ENCODE results near the gene XPO6. TPM values are rescaled to one million over a fixed set of nuclear protein-coding genes. Genes with fewer than 3 reads are reported as not detected.

The XPO6 gene
- total and polyA plus RNA-seq, 5 donors from 2014 or later = 60.4 to 302 (median 64.9) TPM

GRCh38 chr16:28188085-28188916 is 23.5 kb downstream of the XPO6 start:
- peaks cover 84% of the 10 kb centered on the region for H3K4me1 ChIP-seq (ENCODE audit: control insufficient read depth, insufficient read depth, low read length, poor library complexity, severe bottlenecking)
- no peaks in the 10 kb centered on the region for H3K9me3 ChIP-seq (ENCODE audit: control insufficient read depth in 2 of 2, low read length in 2 of 2)
- H3K4me3 ChIP-seq (ENCODE audit: low read depth, low read length) = peak overlapping the region; percentile 75
- H3K36me3 ChIP-seq (ENCODE audit: control insufficient read depth, insufficient read depth, low read length) = peaks cover 6% of the 10 kb centered on the region
- peaks cover 48 to 94% (median 83%) of the 10 kb centered on the region in 4 donors for H3K4me1 Mint-ChIP-seq
- H3K27me3 Mint-ChIP-seq = no peaks in the 10 kb centered on the region
- DNase-seq (peak in 1 of 3 donors; percentile 54), ATAC-seq (ENCODE audit: low read depth in 2 of 2) (peak; percentile 15 to 19)
- peak overlapping the region; percentile 75 to 89 (median 83) for H3K4me3 Mint-ChIP-seq
- H3K27me3 ChIP-seq (ENCODE audit: control insufficient read depth, insufficient read depth, low read length) = no peaks in the 10 kb centered on the region
- H3K36me3 Mint-ChIP-seq = peaks cover 18% of the 10 kb centered on the region
- peaks cover 0 to 7% (median 0%) of the 10 kb centered on the region in 7 donors for H3K9me3 Mint-ChIP-seq
- H3K27ac Mint-ChIP-seq = peak overlapping the region; percentile 89 to 98 (median 92)
- H3K27ac ChIP-seq (ENCODE audit: insufficient read depth, low read length, poor library complexity, severe bottlenecking) = peak overlapping the region; percentile 95

- Histone ChIP-seq H3K4me1 (ENCODE audit: control insufficient read depth, insufficient read depth, low read length, poor library complexity, severe bottlenecking) (peaks cover 84% of the 10 kb centered on the region), H3K9me3 (ENCODE audit: control insufficient read depth in 2 of 2, low read length in 2 of 2) (no peaks in the 10 kb centered on the region), H3K4me3 (ENCODE audit: low read depth, low read length) (peak overlapping the region; percentile 75), H3K27me3 (ENCODE audit: control insufficient read depth, insufficient read depth, low read length) (no peaks in the 10 kb centered on the region), H3K27ac (ENCODE audit: insufficient read depth, low read length, poor library complexity, severe bottlenecking) (peak overlapping the region; percentile 95), H3K36me3 (ENCODE audit: control insufficient read depth, insufficient read depth, low read length) (peaks cover 6% of the 10 kb centered on the region)
- no peaks in the 10 kb centered on the region for H3K27me3 Mint-ChIP-seq
- peaks cover 21% of the 10 kb centered on the region for H3K36me3 Mint-ChIP-seq
- peak overlapping the region; percentile 76 to 89 (median 82) for H3K4me3 Mint-ChIP-seq
- H3K4me1 Mint-ChIP-seq = peaks cover 51 to 94% (median 82%) of the 10 kb centered on the region in 4 donors
- peak; percentile 20 to 35 for ATAC-seq (ENCODE audit: low read depth in 2 of 2)
- H3K9me3 Mint-ChIP-seq = peaks cover 0 to 7% (median 0%) of the 10 kb centered on the region in 7 donors
- H3K27ac Mint-ChIP-seq = peak overlapping the region; percentile 83 to 93 (median 92)
- peak in 1 of 3 donors; percentile 69 for DNase-seq
Measured at GRCh38 chr16:28187595-28188004, 24.2 kb downstream of the XPO6 start.

- Histone ChIP-seq H3K4me3 (ENCODE audit: low read depth, low read length) (peak overlapping the region; percentile 75), H3K4me1 (ENCODE audit: control insufficient read depth, insufficient read depth, low read length, poor library complexity, severe bottlenecking) (peaks cover 87% of the 10 kb centered on the region), H3K27ac (ENCODE audit: insufficient read depth, low read length, poor library complexity, severe bottlenecking) (peak overlapping the region; percentile 95), H3K27me3 (ENCODE audit: control insufficient read depth, insufficient read depth, low read length) (no peaks in the 10 kb centered on the region), H3K36me3 (ENCODE audit: control insufficient read depth, insufficient read depth, low read length) (peaks cover 6% of the 10 kb centered on the region), H3K9me3 (ENCODE audit: control insufficient read depth in 2 of 2, low read length in 2 of 2) (no peaks in the 10 kb centered on the region)
- Mint-ChIP-seq H3K9me3 (peaks cover 0 to 7% (median 0%) of the 10 kb centered on the region in 7 donors), H3K36me3 (peaks cover 21% of the 10 kb centered on the region), H3K4me1 (peaks cover 56 to 96% (median 85%) of the 10 kb centered on the region in 4 donors), H3K4me3 (peak overlapping the region; percentile 76 to 89 (median 82)), H3K27ac (peak overlapping the region; percentile 83 to 93 (median 92)), H3K27me3 (no peaks in the 10 kb centered on the region)
- DNase-seq (peak in 2 of 3 donors; percentile 42 to 77), ATAC-seq (ENCODE audit: low read depth in 2 of 2) (peak; percentile 62 to 65)
Measured at GRCh38 chr16:28186752-28187151, 25.0 kb downstream of the XPO6 start.

- H3K4me1 ChIP-seq (ENCODE audit: control insufficient read depth, insufficient read depth, low read length, poor library complexity, severe bottlenecking) = peaks cover 88% of the 10 kb centered on the region
- no peaks in the 10 kb centered on the region for H3K27me3 ChIP-seq (ENCODE audit: control insufficient read depth, insufficient read depth, low read length)
- no peak overlapping the region for H3K27ac ChIP-seq (ENCODE audit: insufficient read depth, low read length, poor library complexity, severe bottlenecking)
- peak overlapping the region; percentile 34 for H3K4me3 ChIP-seq (ENCODE audit: low read depth, low read length)
- H3K36me3 ChIP-seq (ENCODE audit: control insufficient read depth, insufficient read depth, low read length) = peaks cover 3% of the 10 kb centered on the region
- H3K27me3 Mint-ChIP-seq = no peaks in the 10 kb centered on the region
- H3K4me3 Mint-ChIP-seq = peak overlapping the region in 3 of 4 donors; percentile 45 to 81 (median 60)
- DNase-seq (peak in 1 of 3 donors; percentile 39), ATAC-seq (ENCODE audit: low read depth in 2 of 2) (no peak)
- peaks cover 66 to 97% (median 85%) of the 10 kb centered on the region in 4 donors for H3K4me1 Mint-ChIP-seq
- peaks cover 29% of the 10 kb centered on the region for H3K36me3 Mint-ChIP-seq
- peaks cover 0 to 7% (median 0%) of the 10 kb centered on the region in 7 donors for H3K9me3 Mint-ChIP-seq
- H3K27ac Mint-ChIP-seq = peak overlapping the region; percentile 83 to 93 (median 92)
- H3K9me3 ChIP-seq (ENCODE audit: control insufficient read depth in 2 of 2, low read length in 2 of 2) = no peaks in the 10 kb centered on the region
Measured at GRCh38 chr16:28185696-28186095, 26.1 kb downstream of the XPO6 start.

- Histone ChIP-seq H3K9me3 (ENCODE audit: control insufficient read depth in 2 of 2, low read length in 2 of 2) (no peaks in the 10 kb centered on the region), H3K4me1 (ENCODE audit: control insufficient read depth, insufficient read depth, low read length, poor library complexity, severe bottlenecking) (peaks cover 82% of the 10 kb centered on the region), H3K27me3 (ENCODE audit: control insufficient read depth, insufficient read depth, low read length) (no peaks in the 10 kb centered on the region), H3K27ac (ENCODE audit: insufficient read depth, low read length, poor library complexity, severe bottlenecking) (peak overlapping the region; percentile 28), H3K36me3 (ENCODE audit: control insufficient read depth, insufficient read depth, low read length) (peaks cover 5% of the 10 kb centered on the region), H3K4me3 (ENCODE audit: low read depth, low read length) (no peak overlapping the region)
- no peak for DNase-seq
- H3K4me3 Mint-ChIP-seq = peak overlapping the region in 3 of 4 donors; percentile 16 to 46 (median 32)
- peaks cover 31% of the 10 kb centered on the region for H3K36me3 Mint-ChIP-seq
- ATAC-seq (ENCODE audit: low read depth in 2 of 2) = no peak
- H3K9me3 Mint-ChIP-seq = peaks cover 0 to 7% (median 0%) of the 10 kb centered on the region in 7 donors
- peak overlapping the region; percentile 29 to 97 (median 91) for H3K27ac Mint-ChIP-seq
- H3K27me3 Mint-ChIP-seq = no peaks in the 10 kb centered on the region
- peaks cover 72 to 95% (median 83%) of the 10 kb centered on the region in 4 donors for H3K4me1 Mint-ChIP-seq
Measured at GRCh38 chr16:28184625-28185024, 27.1 kb downstream of the XPO6 start.

GRCh38 chr16:28183930-28184329 is 27.8 kb downstream of the XPO6 start:
- H3K9me3 Mint-ChIP-seq = peaks cover 0 to 7% (median 0%) of the 10 kb centered on the region in 7 donors
- Histone ChIP-seq H3K27me3 (ENCODE audit: control insufficient read depth, insufficient read depth, low read length) (no peaks in the 10 kb centered on the region), H3K4me3 (ENCODE audit: low read depth, low read length) (no peak overlapping the region), H3K9me3 (ENCODE audit: control insufficient read depth in 2 of 2, low read length in 2 of 2) (no peaks in the 10 kb centered on the region), H3K4me1 (ENCODE audit: control insufficient read depth, insufficient read depth, low read length, poor library complexity, severe bottlenecking) (peaks cover 82% of the 10 kb centered on the region), H3K36me3 (ENCODE audit: control insufficient read depth, insufficient read depth, low read length) (peaks cover 5% of the 10 kb centered on the region), H3K27ac (ENCODE audit: insufficient read depth, low read length, poor library complexity, severe bottlenecking) (no peak overlapping the region)
- peaks cover 72 to 92% (median 84%) of the 10 kb centered on the region in 4 donors for H3K4me1 Mint-ChIP-seq
- peak overlapping the region; percentile 91 to 97 (median 94) for H3K27ac Mint-ChIP-seq
- DNase-seq (no peak), ATAC-seq (ENCODE audit: low read depth in 2 of 2) (no peak)
- H3K36me3 Mint-ChIP-seq = peaks cover 35% of the 10 kb centered on the region
- no peaks in the 10 kb centered on the region for H3K27me3 Mint-ChIP-seq
- peak overlapping the region in 3 of 4 donors; percentile 10 to 53 (median 13) for H3K4me3 Mint-ChIP-seq

GRCh38 chr16:28183484-28183883 is 28.3 kb downstream of the XPO6 start:
- no peaks in the 10 kb centered on the region for H3K27me3 Mint-ChIP-seq
- peaks cover 0 to 7% (median 0%) of the 10 kb centered on the region in 7 donors for H3K9me3 Mint-ChIP-seq
- peak overlapping the region; percentile 91 to 97 (median 94) for H3K27ac Mint-ChIP-seq
- H3K4me3 Mint-ChIP-seq = peak overlapping the region in 2 of 4 donors; percentile 10 to 53
- ATAC-seq (ENCODE audit: low read depth in 2 of 2) = no peak
- peaks cover 69 to 90% (median 81%) of the 10 kb centered on the region in 4 donors for H3K4me1 Mint-ChIP-seq
- no peak for DNase-seq
- Histone ChIP-seq H3K9me3 (ENCODE audit: control insufficient read depth in 2 of 2, low read length in 2 of 2) (no peaks in the 10 kb centered on the region), H3K4me3 (ENCODE audit: low read depth, low read length) (no peak overlapping the region), H3K27me3 (ENCODE audit: control insufficient read depth, insufficient read depth, low read length) (no peaks in the 10 kb centered on the region), H3K4me1 (ENCODE audit: control insufficient read depth, insufficient read depth, low read length, poor library complexity, severe bottlenecking) (peaks cover 77% of the 10 kb centered on the region), H3K36me3 (ENCODE audit: control insufficient read depth, insufficient read depth, low read length) (peaks cover 7% of the 10 kb centered on the region), H3K27ac (ENCODE audit: insufficient read depth, low read length, poor library complexity, severe bottlenecking) (no peak overlapping the region)
- peaks cover 35% of the 10 kb centered on the region for H3K36me3 Mint-ChIP-seq

All from CD4-positive, CD25-positive, alpha-beta regulatory T cell (primary cell).